ENCODE measurements around the gene TMCC1.

GRCh38 chr3:129699612-129700011 lies 193.9 kb downstream of the TMCC1 start:
- TF ChIP-seq, protein P1, sequence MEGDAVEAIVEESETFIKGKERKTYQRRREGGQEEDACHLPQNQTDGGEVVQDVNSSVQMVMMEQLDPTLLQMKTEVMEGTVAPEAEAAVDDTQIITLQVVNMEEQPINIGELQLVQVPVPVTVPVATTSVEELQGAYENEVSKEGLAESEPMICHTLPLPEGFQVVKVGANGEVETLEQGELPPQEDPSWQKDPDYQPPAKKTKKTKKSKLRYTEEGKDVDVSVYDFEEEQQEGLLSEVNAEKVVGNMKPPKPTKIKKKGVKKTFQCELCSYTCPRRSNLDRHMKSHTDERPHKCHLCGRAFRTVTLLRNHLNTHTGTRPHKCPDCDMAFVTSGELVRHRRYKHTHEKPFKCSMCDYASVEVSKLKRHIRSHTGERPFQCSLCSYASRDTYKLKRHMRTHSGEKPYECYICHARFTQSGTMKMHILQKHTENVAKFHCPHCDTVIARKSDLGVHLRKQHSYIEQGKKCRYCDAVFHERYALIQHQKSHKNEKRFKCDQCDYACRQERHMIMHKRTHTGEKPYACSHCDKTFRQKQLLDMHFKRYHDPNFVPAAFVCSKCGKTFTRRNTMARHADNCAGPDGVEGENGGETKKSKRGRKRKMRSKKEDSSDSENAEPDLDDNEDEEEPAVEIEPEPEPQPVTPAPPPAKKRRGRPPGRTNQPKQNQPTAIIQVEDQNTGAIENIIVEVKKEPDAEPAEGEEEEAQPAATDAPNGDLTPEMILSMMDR (IDR thresholded peaks at IDR 0.05): no peak
- no peak for TF ChIP-seq POLR2A (IDR thresholded peaks at IDR 0.05)
